SK-N-SH (cell line): ENCODE measurements around the gene LPIN1. TPM values are rescaled to one million over a fixed set of nuclear protein-coding genes. Genes with fewer than 3 reads are reported as not detected.

Source experiments
- CTCF ChIA-PET: fragments of 300-600, 350-600 bp; formaldehyde crosslinking; extraction: SDS; loops from one replicate; lab custom pipeline; 2021; lab: Yijun Ruan, JAX
- POLR2A ChIA-PET: fragments of 350-600 bp; sonication (Branson Sonifier 250); formaldehyde crosslinking; extraction: SDS; loops from one replicate; lab custom pipeline; 2020; ENCODE audit warnings: antibody characterized with exemption, inconsistent platforms; lab: Yijun Ruan, JAX
- DNase-seq: peaks from one replicate; pipeline ENCODE4 v3.0.0; 2012
- H2AFZ ChIP-seq: fragments of 200-600 bp; sonication (generic); 2 replicates; pipeline ENCODE4 v1.8.1; 2016; ENCODE audit warnings: antibody characterized with exemption, mild to moderate bottlenecking, low read depth
- H3F3A ChIP-seq: fragments of 200-600 bp; sonication (generic); replicated peaks from 2 replicates; pipeline ENCODE3; 2016; ENCODE audit warnings: antibody characterized with exemption, mild to moderate bottlenecking; ENCODE audit not compliant: insufficient read depth
- H3K27ac ChIP-seq, 2 experiments: fragments of 200-500 bp in 1 of 2; fragments of 200-600 bp in 1 of 2; sonication (Bioruptor generic) in 1 of 2; sonication (generic), shearing (Covaris generic) in 1 of 2; 2 replicates each; pipeline versions ENCODE4 v1.5.1 to v1.6.1; 2014 to 2016; ENCODE audit warnings: low read depth in 2 of 2, inconsistent platforms in 1 of 2, low read length in 1 of 2, mild to moderate bottlenecking in 1 of 2, mixed read lengths in 1 of 2
- H3K27me3 ChIP-seq: fragments of 200-600 bp; sonication (generic), shearing (Covaris generic); 2 replicates; pipeline ENCODE4 v1.6.1; 2016; ENCODE audit warnings: mixed run types; ENCODE audit not compliant: insufficient read depth
- H3K36me3 ChIP-seq, 2 experiments: fragments of 200-500 bp in 1 of 2; fragments of 200-600 bp in 1 of 2; sonication (Bioruptor generic) in 1 of 2; sonication (generic) in 1 of 2; replicated peaks in 1 of 2; 2 replicates each; pipeline versions ENCODE3 to v1.5.1; 2014 to 2016; ENCODE audit warnings: low read length in 1 of 2, mild to moderate bottlenecking in 1 of 2; ENCODE audit not compliant: insufficient read depth in 2 of 2, control insufficient read depth in 1 of 2
- H3K4me1 ChIP-seq, 2 experiments: fragments of 200-500 bp in 1 of 2; fragments of 200-600 bp in 1 of 2; sonication (Bioruptor generic) in 1 of 2; sonication (generic), shearing (Covaris generic) in 1 of 2; 2 replicates each; pipeline versions ENCODE4 v1.5.1 to v1.6.1; 2014 to 2016; ENCODE audit warnings: low read depth in 1 of 2, low read length in 1 of 2, mixed run types in 1 of 2; ENCODE audit not compliant: insufficient read depth in 2 of 2, control insufficient read depth in 1 of 2
- H3K4me2 ChIP-seq: fragments of 200-600 bp; sonication (generic), shearing (Covaris generic); 2 replicates; pipeline ENCODE4 v1.6.1; 2017; ENCODE audit warnings: mixed run types
- H3K4me3 ChIP-seq, 2 experiments: fragments of 200-500 bp in 1 of 2; fragments of 200-600 bp in 1 of 2; sonication (Bioruptor generic) in 1 of 2; sonication (generic), shearing (Covaris generic) in 1 of 2; 2 replicates each; pipeline versions ENCODE4 v1.5.1 to v1.8.1; 2014 to 2016; ENCODE audit warnings: low read depth in 2 of 2, inconsistent platforms in 1 of 2, low read length in 1 of 2, mild to moderate bottlenecking in 1 of 2, mixed read lengths in 1 of 2, moderate library complexity in 1 of 2
- H3K79me2 ChIP-seq: fragments of 200-600 bp; sonication (generic); 2 replicates; pipeline ENCODE4 v1.8.1; 2017; ENCODE audit warnings: mild to moderate bottlenecking; ENCODE audit not compliant: insufficient read depth
- H3K9ac ChIP-seq: fragments of 200-600 bp; sonication (generic); 2 replicates; pipeline ENCODE4 v1.6.1; 2017; ENCODE audit warnings: mixed run types
- H3K9me2 ChIP-seq: fragments of 200-600 bp; sonication (generic); 2 replicates; pipeline ENCODE4 v1.6.1; 2017; ENCODE audit warnings: mixed run types
- H3K9me3 ChIP-seq: fragments of 200-600 bp; sonication (generic); 2 replicates; pipeline ENCODE4 v1.6.1; 2017; ENCODE audit warnings: mixed run types, mild to moderate bottlenecking, moderate library complexity
- H4K20me1 ChIP-seq: fragments of 200-600 bp; sonication (generic); 2 replicates; pipeline ENCODE4 v1.6.1; 2017; ENCODE audit warnings: mild to moderate bottlenecking, mixed run types; ENCODE audit not compliant: insufficient read depth
- CHD2 ChIP-seq: fragments of 150-350 bp; IDR thresholded peaks from 2 replicates; pipeline ENCODE4 v1.6.1; 2018; ENCODE audit warnings: low read length; ENCODE audit not compliant: partially characterized antibody
- EP300 ChIP-seq, 2 experiments: IDR thresholded peaks; 2 replicates each; pipeline versions ENCODE4 v1.4.0 to v1.6.1; 2012; ENCODE audit warnings: borderline replicate concordance in 1 of 2, low read depth in 1 of 2, low read length in 1 of 2
- FOXJ3 ChIP-seq: sonication (generic); formaldehyde crosslinking; IDR thresholded peaks from 2 replicates; pipeline ENCODE4 v1.5.1; 2020; ENCODE audit warnings: mild to moderate bottlenecking, missing genetic modification reagents
- GATA2 ChIP-seq: sonication (generic); formaldehyde crosslinking; IDR thresholded peaks from 2 replicates; pipeline ENCODE4 v1.5.0; 2020; ENCODE audit warnings: mild to moderate bottlenecking, missing genetic modification reagents
- JUND ChIP-seq: IDR thresholded peaks from 2 replicates; pipeline ENCODE4 v1.4.0; 2012
- MXI1 ChIP-seq: IDR thresholded peaks from 2 replicates; pipeline ENCODE4 v1.6.1; 2012; ENCODE audit warnings: mild to moderate bottlenecking, low read depth, low read length, improper control_type of control experiment
- NFIC ChIP-seq: IDR thresholded peaks from 2 replicates; pipeline ENCODE4 v1.4.0; 2012; ENCODE audit warnings: borderline replicate concordance
- NRF1 ChIP-seq: IDR thresholded peaks from 2 replicates; pipeline ENCODE4 v1.6.1; 2012; ENCODE audit warnings: low read depth, mild to moderate bottlenecking, low read length
- POLR2AphosphoS5 ChIP-seq: IDR thresholded peaks from 2 replicates; pipeline ENCODE4 v1.6.1; 2012; ENCODE audit warnings: low read depth, low read length
- RAD21 ChIP-seq: IDR thresholded peaks from 2 replicates; pipeline ENCODE4 v1.6.1; 2012; ENCODE audit warnings: mild to moderate bottlenecking, low read length
- RCOR1 ChIP-seq: fragments of 150-350 bp; IDR thresholded peaks from 2 replicates; pipeline ENCODE4 v1.6.1; 2017; ENCODE audit warnings: antibody characterized with exemption, low read length
- REST ChIP-seq: IDR thresholded peaks from 2 replicates; pipeline ENCODE4 v1.6.1; 2012; ENCODE audit warnings: mild to moderate bottlenecking, low read depth, low read length, moderate library complexity
- SMC3 ChIP-seq: IDR thresholded peaks from 2 replicates; pipeline ENCODE4 v1.6.1; 2012; ENCODE audit warnings: low read depth, low read length, improper control_type of control experiment
- TCF12 ChIP-seq: IDR thresholded peaks from 2 replicates; pipeline ENCODE4 v1.4.0; 2012
- TEAD4 ChIP-seq: IDR thresholded peaks from 2 replicates; pipeline ENCODE4 v1.4.0; 2012; ENCODE audit warnings: mild to moderate bottlenecking, borderline replicate concordance; ENCODE audit not compliant: insufficient read depth
- ZBTB33 ChIP-seq: IDR thresholded peaks from 2 replicates; pipeline ENCODE4 v1.4.0; 2012; ENCODE audit warnings: low read depth, borderline replicate concordance
- WGBS: methylation state at CpG from one replicate; pipeline ENCODE4 v1.1.6; 2017; ENCODE audit warnings: low lambda C conversion rate; 5-methylcytosine and 5-hydroxymethylcytosine counted together
- polyA plus RNA-seq, 3 experiments: library from polyadenylated mRNA; depleted of rRNA; stranded (reverse); fragments of >200 nt; gene quantifications; 2 replicates each; pipeline ENCODE4 v1.2.3, GENCODE V29; 2012
- TF ChIP-seq, protein P1 (sequence below): IDR thresholded peaks from 2 replicates; pipeline ENCODE4 v1.4.0; 2012; ENCODE audit warnings: low read depth
- TF ChIP-seq, protein P2 (sequence below): IDR thresholded peaks from 2 replicates; pipeline ENCODE4; 2012
- TF ChIP-seq, protein P3 (sequence below): IDR thresholded peaks from 2 replicates; pipeline ENCODE4 v1.4.0; 2012; ENCODE audit warnings: low read depth, borderline replicate concordance

LPIN1 gene
- polyA plus RNA-seq, 1 of the 3 experiments (the other 2 are of a cell fraction) = 22.1 TPM

GRCh38 chr2:11744631-11745394, 1.6 kb upstream of the LPIN1 start (continued):
- TF ChIP-seq TCF12 (no peak), ZBTB33 (no peak), TEAD4 (no peak), GATA2 (CRISPR knock-in tag) (no peak)
- TF ChIP-seq, protein P1, sequence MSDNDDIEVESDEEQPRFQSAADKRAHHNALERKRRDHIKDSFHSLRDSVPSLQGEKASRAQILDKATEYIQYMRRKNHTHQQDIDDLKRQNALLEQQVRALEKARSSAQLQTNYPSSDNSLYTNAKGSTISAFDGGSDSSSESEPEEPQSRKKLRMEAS = no peak

DNA sequence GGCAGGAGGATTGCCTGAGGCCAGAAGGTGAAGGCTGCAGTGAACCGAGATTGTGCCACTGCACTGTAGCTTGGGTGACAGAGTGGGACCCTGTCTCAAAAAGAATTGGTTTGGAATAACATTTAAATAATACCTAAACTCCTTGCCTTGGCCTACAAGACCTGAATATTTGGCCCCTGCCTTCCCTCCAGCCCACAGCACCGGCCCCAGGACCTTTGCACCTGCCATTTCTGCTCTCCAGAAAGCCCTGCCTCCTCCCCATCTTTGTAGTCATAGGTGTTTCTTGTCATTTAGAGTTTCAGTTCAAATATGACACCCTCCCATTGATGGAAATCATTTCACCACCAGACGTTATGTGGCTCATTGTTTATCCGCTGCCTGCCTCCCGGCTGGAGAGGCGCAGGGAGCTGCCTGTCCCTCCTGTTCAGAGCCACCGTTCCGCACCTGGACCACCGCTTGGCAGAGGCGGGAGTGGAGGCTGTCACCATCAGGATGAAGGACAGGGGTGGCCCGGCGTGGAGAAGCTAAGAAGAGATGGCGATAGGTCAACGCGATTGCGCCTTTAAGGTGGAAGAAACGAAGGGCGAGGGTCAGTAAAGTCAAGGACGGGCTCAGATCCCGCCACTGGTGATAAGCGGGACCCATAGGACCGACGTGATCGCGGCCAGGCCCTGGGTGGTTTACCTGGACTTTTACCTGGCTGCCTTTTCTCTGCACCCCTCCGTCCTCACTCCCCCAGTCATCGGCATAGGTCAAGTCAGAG, 638 bp upstream of the LPIN1 start:
- H3K27ac ChIP-seq = peak overlapping the region in 1 of 2 experiments; percentile 69; a peak in 1 of 4 replicates
- CTCF ChIA-PET = interaction anchor here (0.7 to 32.6 kb wide), 11 partner anchors 12 to 279 kb away, joined by 3 to 873 read pairs (median 13); partner anchors contain the start of gene E2F6
- H3K4me2 ChIP-seq = peak overlapping the region; percentile 61; the same call in 1 of the 2 replicates
- POLR2A ChIA-PET = interaction anchor here (1.1 to 2.8 kb wide), 5 partner anchors 18 to 49 kb away, joined by 3 to 10 read pairs (median 8); no protein-coding TSS in a partner anchor
- no peaks in the 10 kb centered on the region for H3K9me2 ChIP-seq
- no peaks in the 10 kb centered on the region for H3K27me3 ChIP-seq
- no peaks in the 10 kb centered on the region for H3K36me3 ChIP-seq
- H3F3A ChIP-seq = no peaks in the 10 kb centered on the region
- H3K4me1 ChIP-seq = peaks cover 25 to 64% of the 10 kb centered on the region in 2 experiments
- peak overlapping the region; percentile 55; the same call in 1 of the 2 replicates for H2AFZ ChIP-seq
- WGBS = 80% methylated on average over 27 of the region's 27 CpGs
- peak overlapping the region in 1 of 2 experiments; percentile 24; a peak in 3 of 4 replicates for H3K4me3 ChIP-seq
- peaks cover 37% of the 10 kb centered on the region for H3K79me2 ChIP-seq
- DNase-seq = no peak
- no peak overlapping the region for H3K9ac ChIP-seq
- no peaks in the 10 kb centered on the region for H3K9me3 ChIP-seq
- H4K20me1 ChIP-seq = peaks cover 32% of the 10 kb centered on the region
- TF ChIP-seq, protein P2, sequence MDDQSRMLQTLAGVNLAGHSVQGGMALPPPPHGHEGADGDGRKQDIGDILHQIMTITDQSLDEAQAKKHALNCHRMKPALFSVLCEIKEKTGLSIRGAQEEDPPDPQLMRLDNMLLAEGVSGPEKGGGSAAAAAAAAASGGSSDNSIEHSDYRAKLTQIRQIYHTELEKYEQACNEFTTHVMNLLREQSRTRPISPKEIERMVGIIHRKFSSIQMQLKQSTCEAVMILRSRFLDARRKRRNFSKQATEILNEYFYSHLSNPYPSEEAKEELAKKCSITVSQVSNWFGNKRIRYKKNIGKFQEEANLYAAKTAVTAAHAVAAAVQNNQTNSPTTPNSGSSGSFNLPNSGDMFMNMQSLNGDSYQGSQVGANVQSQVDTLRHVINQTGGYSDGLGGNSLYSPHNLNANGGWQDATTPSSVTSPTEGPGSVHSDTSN = no peak
- TF ChIP-seq NFIC (no peak), FOXJ3 (CRISPR knock-in tag) (no peak), POLR2AphosphoS5 (no peak), NRF1 (no peak), REST (no peak), CHD2 (no peak), RAD21 (no peak), MXI1 (no peak), TEAD4 (no peak), EP300 (IDR thresholded peaks at IDR 0.05; ENCODE audit: borderline replicate concordance in 1 of 2, low read depth in 1 of 2, low read length in 1 of 2) (no peak), ZBTB33 (no peak), SMC3 (no peak), JUND (no peak), RCOR1 (no peak)
- TF ChIP-seq, protein P3, sequence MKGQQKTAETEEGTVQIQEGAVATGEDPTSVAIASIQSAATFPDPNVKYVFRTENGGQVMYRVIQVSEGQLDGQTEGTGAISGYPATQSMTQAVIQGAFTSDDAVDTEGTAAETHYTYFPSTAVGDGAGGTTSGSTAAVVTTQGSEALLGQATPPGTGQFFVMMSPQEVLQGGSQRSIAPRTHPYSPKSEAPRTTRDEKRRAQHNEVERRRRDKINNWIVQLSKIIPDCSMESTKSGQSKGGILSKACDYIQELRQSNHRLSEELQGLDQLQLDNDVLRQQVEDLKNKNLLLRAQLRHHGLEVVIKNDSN = no peak
